ENCODE data around the gene ZNHIT2.

Gene ZNHIT2

GRCh38 chr11:65148657-65149056, 31.2 kb upstream of the ZNHIT2 start:
- H3K27ac ChIP-seq: no peak overlapping the region
- TF ChIP-seq, protein P1, sequence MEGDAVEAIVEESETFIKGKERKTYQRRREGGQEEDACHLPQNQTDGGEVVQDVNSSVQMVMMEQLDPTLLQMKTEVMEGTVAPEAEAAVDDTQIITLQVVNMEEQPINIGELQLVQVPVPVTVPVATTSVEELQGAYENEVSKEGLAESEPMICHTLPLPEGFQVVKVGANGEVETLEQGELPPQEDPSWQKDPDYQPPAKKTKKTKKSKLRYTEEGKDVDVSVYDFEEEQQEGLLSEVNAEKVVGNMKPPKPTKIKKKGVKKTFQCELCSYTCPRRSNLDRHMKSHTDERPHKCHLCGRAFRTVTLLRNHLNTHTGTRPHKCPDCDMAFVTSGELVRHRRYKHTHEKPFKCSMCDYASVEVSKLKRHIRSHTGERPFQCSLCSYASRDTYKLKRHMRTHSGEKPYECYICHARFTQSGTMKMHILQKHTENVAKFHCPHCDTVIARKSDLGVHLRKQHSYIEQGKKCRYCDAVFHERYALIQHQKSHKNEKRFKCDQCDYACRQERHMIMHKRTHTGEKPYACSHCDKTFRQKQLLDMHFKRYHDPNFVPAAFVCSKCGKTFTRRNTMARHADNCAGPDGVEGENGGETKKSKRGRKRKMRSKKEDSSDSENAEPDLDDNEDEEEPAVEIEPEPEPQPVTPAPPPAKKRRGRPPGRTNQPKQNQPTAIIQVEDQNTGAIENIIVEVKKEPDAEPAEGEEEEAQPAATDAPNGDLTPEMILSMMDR (IDR thresholded peaks at IDR 0.05): no peak
- no peak for TF ChIP-seq ZFX (IDR thresholded peaks at IDR 0.05; ENCODE audit: borderline replicate concordance)

DNA sequence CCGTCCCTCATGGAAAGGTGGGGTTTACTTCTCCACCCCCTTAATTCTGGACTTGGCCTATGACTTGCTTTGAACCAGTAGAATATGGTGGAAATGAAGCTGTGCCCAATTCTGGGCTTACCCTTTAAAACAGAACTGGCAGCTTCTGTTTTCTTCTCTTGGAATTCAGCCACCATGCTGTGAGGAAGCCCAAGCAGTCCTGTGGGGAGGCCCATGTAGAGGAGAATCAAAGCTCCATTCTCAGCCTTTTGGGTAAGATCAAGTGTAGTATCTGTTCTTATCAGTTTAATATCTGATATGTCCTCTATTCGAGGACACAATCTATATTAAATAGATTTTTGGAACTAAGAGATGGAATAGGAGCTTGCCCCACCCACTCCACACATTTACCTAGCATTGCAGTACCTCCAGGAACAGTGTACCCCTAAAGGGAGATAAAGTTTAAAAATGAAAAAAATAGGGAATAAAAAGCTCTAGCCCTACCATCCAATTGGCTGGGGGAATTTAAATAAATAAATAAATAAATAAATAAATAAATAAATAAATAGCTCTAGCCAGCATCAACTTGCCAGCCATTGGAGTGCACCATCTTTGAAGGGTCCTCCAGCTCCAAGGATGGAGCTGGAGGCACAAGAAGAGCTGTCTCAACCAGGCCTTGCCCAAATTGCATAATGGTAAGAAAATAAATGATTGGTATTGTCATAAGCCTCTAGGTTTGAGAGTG, 30.0 kb upstream of the ZNHIT2 start:
- TF ChIP-seq, protein P1 (IDR thresholded peaks at IDR 0.05): no peak
- TF ChIP-seq ZFX (IDR thresholded peaks at IDR 0.05; ENCODE audit: borderline replicate concordance): no peak
- H3K27ac ChIP-seq: no peak overlapping the region

DNA sequence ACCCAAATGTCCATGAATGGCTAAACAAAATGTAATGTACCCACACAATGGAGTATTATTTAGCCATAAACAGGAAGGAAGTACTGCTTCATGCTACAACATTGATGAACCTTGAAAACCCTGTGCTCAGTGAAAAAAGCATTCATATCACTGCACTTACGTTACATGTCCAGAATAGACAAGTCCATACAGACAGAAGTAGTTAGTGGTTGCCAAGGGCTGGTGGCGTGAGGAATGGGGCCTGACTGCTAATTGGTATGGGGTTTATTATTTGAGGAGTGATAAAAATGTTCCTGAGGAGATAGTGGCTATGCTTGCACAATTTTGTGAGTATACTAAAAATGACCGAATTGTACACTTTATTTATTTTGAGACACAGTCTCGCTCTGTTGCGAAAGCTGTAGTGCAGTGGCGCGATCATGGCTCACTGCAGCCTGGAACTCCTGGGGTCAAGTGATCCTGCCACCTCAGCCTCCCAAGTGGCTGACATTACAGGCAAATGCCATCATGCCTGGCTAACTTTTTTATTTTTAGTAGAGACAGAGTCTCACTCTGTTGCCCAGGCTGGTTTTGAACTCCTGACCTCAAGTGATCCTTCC, 24.5 kb upstream of the ZNHIT2 start:
- TF ChIP-seq, protein P1 (IDR thresholded peaks at IDR 0.05): no peak
- no peak for TF ChIP-seq ZFX (IDR thresholded peaks at IDR 0.05; ENCODE audit: borderline replicate concordance)
- H3K27ac ChIP-seq: no peak overlapping the region

DNA sequence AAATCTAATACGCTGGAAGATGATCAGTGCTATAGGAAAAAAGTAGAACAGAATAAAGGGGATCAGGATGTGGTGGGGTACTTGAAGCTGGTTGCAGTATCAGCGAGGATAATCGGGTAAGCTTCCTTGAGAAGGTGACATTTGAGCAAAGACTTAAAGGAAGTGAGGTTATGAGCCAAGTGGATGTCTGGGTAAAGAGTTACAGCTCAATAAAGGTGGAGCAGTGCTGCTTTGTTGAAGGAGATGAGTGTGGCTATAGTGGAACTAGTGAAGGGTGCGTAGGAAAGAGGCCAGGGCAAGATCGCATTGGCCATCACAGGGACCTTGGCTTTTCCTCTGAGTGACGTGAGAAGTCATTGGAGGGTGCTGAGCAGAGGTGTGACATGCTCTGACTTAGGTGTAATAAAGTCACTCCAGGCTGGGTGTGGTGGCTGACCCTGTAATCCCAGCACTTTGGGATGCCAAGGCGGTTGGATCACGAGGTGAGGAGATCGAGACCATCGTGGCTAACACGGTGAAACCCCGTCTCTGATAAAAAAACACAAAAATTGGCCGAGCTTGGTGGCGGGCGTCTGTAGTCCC, 19.1 kb upstream of the ZNHIT2 start:
- TF ChIP-seq, protein P1 (IDR thresholded peaks at IDR 0.05): no peak
- no peak for TF ChIP-seq ZFX (IDR thresholded peaks at IDR 0.05; ENCODE audit: borderline replicate concordance)
- H3K27ac ChIP-seq: no peak overlapping the region

- TF ChIP-seq, protein P1 (IDR thresholded peaks at IDR 0.05): no peak
- H3K27ac ChIP-seq: peak overlapping the region; percentile 98
Observed at GRCh38 chr11:65135633-65136145, 18.2 kb upstream of the ZNHIT2 start.

DNA sequence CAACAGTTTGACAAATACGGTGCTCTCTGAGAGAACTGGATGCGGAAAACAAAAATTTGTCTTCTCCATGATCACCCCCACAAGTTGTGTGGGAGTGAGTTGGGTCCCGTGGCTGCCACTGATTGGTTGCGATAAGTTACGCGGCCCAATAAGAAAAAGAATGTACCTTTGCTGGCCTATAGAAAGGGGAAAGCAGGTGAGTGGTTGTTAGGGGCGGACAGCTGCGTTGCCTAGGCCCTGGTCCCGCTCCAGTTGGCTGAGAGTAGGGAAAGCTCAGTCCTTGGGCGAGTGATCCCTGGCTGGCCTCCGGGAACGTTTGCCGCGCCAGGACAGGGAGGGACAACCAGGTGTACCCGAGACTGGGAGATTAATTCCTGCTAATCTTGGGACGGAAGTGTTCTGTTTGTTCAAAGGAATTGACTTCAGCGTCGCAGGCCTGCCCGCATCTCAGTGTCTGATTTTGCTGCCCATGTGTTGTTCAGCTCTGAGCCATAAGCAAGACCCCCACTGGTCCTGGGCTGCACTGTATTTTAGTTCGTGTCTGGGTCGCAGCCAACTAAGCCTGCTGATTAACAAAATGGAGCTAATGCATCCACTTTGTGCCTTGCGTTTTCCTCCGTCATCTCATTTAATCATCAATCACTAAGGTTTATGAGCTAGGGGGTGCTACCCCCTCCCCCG, 17.6 kb upstream of the ZNHIT2 start:
- TF ChIP-seq, protein P1 (IDR thresholded peaks at IDR 0.05): no peak
- no peak for TF ChIP-seq ZFX (IDR thresholded peaks at IDR 0.05; ENCODE audit: borderline replicate concordance)
- peak overlapping the region; percentile 98 for H3K27ac ChIP-seq
